ENCODE data around the gene TBC1D24.

TBC1D24 gene

DNA sequence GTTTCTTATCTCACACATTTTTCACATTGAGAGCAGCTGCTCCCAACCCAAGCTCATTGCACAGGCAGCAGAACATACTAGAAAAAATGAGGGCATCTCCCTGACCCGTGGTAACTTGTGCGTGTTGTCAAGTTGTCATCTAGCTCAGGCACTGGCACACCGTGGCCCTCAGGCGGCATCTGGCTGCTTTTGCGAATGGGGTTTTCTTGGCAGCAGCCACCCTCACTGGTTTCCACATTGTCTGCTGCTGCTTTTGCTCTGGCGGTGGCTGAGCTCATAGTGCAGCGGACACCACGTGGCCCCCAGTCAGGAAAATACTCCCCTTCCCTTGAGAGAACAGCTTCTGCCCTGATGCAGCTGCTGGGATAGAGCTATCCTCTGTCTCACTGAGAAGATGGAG is 24.4 kb upstream of the TBC1D24 start:
- no peak for DNase-seq (ENCODE audit: low spot score)

DNA sequence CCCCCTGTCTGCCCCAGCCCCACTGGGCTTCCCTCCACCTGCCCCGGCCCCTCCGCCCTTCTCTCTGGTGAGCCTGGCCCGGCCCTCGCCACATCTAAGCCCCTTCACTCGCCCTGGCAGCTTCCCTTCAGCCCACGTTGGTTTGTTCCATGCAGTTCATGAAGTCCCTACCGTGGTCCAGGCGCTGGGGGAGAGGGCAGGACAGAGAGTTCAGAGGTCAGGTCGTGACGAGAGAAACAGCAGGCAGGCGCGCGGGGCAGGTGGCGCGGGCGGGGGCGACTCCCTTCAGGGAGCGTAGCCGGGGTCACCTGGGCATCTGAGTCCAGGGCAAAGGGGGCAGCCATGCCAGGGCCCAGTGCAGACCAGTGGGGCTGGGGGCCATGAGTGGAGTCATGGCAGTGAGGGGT is 23.9 kb upstream of the TBC1D24 start:
- no peak for DNase-seq (ENCODE audit: low spot score)

DNA sequence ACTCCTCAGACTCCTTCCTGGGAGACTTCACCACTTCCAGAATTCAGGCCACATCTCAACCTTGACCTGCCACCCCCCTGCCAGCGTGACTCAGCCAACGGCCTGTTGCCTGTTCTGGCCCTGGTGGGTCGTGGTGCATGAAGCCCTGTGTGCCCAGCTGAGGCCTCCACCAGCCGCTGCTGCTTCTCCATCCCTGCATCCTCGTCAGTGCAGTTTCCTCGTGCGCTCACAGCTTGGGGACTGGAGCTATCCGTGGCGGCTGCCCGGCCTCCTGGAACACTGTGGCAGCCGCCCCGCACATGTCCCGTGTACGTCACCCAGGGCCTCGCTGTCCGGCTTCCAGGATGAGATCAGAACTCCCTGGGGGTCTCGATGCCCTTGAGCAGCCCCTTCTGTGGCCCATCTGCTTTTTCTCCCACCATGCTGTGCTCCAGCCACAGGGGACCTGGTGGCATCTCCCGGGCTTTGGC is 23.0 kb upstream of the TBC1D24 start:
- DNase-seq (ENCODE audit: low spot score) = no peak

DNA sequence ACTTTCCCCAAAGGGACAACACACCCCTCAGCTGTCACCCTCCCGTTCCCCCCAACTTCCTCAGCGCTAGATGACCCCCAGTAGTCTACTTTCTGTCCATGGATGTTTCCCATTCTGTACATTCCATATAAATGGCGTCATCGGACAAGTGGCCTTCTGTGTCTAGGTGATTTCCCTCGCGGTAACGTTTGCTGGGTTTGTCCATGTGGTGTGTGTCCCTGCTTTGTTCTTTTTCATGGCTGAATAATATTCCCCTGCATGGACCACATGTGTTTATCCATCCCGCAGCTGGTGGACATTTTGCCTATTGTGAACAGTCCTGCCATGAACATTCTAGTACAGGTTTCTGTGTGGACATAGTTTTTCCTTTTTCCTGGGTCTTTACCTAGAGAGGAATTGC is 22.3 kb upstream of the TBC1D24 start:
- DNase-seq (ENCODE audit: low spot score) = no peak

DNA sequence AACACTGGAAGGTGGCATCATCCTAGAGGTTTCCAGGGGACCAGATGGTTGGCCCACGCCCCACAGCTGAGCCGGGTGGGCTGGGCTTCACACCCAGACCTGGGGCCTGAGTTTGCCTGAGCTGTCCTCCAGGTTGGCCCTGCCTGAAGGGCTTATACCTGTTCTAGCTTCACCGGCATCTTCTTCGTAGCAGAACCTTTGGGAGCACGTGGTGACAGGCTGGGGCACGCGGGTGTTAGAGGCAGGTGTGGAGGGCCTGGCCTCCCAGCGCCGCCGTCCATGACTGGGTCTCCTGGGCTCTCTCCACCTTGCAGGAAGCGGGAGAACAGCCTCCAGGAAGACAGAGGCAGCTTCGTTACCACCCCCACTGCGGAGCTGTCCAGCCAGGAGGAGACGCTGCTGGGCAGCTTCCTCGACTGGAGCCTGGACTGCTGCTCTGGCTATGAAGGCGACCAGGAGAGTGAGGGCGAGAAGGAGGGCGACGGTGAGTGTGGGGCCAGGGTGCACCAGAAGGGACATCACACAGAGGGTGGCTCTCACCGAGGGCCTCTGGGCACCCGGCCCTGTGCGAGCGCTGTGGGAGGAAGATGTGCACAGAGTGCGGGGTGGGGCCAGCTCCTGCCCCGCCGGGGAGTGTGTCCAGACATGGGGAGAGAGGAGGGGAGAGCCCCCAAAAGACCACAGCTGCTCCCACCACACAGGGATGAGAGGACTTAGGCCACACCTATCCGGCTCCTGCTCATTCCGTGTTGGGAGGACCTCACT is 19.7 kb upstream of the TBC1D24 start:
- DNase-seq (ENCODE audit: low spot score) = no peak

DNA sequence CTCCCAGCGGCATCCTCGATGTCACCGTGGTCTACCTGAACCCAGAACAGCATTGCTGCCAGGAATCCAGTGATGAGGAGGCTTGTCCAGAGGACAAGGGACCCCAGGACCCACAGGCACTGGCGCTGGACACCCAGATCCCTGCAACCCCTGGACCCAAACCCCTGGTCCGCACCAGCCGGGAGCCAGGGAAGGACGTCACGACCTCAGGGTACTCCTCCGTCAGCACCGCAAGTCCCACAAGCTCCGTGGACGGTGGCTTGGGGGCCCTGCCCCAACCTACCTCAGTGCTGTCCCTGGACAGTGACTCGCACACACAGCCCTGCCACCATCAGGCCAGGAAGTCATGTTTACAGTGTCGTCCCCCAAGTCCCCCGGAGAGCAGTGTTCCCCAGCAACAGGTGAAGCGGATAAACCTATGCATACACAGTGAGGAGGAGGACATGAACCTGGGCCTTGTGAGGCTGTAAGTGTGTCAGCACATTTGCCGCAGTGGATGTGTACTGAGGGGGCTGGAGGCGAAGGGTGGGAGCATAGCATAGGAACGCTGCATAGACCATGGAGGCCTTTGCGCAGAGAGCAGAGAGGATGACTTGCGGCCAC is 18.3 kb upstream of the TBC1D24 start:
- no peak for DNase-seq (ENCODE audit: low spot score)

DNA sequence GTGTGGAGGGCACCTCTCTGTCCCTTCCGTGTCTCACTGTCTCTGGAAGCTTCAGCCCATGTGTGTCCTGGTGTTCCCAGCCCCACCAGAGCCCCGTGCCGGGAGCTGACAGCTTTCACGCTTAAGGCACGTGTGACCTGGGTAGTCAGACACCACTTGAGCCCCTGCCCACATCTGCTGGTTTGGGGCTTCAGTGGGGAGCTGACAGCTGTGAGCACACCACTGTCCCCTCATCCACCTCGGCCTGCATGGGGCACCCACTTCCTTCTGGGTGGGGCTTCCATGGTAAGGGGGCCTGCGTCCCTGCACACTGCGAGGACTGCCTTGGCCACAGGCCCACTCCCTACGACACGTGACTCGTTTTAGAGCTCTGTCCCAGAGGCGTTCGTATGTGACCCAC is 17.7 kb upstream of the TBC1D24 start:
- no peak for DNase-seq (ENCODE audit: low spot score)

DNA sequence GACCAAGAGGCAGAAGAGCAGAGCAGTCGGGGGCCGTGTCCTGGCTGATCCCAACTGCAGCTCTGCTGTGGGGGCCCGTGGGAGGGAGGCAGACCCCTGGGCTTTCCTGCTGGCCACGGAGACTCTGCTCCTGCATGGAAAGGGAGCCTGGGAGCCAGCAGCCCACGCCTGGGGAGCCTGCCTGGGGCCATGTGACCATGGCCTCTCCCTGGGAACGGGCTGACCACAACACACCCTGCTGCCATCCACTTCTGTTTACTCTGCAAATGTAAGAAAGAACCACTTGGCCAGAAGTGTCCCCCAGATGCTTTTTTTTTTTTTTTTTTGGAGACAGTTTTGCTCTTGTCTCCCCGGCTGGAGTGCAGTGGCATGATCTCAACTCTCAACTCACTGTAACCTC is 17.0 kb upstream of the TBC1D24 start:
- DNase-seq (ENCODE audit: low spot score) = no peak

DNA sequence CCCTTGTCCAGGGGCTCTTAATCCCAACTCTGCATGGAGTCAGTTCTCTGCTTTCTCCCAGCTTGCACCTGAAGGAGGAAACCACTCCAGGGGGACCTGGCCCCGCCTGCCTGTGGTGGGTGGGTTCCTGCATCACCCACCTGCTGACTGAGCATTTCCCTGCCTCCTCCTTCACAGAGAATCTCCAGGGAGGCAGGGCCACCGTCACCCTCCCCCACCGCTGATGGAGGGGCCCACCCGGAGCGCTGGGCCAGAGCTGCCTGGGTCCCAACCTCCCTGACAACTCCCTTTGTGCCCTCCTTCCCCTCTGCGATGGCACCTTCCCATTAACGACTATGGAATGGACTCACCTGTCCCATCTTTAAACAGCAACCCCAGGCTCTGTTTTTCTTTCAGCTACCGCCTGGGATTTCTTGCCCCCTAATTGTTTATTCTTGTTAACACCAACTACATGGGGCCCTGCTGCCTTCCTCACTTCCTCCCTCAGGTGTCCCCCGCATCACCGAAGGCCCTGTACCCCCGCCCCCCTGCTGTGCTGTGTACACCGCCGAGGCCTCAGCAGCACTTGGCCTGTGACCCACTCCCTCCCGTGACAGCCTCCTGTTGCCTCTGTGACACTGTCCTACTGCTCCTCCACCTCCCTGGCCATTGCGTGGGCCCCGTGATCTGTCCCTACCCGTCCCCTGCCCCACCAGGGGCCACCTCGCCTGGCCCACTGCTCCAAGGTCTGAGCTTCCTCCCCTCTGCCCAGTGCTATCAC is 15.9 kb upstream of the TBC1D24 start:
- DNase-seq (ENCODE audit: low spot score) = no peak

DNA sequence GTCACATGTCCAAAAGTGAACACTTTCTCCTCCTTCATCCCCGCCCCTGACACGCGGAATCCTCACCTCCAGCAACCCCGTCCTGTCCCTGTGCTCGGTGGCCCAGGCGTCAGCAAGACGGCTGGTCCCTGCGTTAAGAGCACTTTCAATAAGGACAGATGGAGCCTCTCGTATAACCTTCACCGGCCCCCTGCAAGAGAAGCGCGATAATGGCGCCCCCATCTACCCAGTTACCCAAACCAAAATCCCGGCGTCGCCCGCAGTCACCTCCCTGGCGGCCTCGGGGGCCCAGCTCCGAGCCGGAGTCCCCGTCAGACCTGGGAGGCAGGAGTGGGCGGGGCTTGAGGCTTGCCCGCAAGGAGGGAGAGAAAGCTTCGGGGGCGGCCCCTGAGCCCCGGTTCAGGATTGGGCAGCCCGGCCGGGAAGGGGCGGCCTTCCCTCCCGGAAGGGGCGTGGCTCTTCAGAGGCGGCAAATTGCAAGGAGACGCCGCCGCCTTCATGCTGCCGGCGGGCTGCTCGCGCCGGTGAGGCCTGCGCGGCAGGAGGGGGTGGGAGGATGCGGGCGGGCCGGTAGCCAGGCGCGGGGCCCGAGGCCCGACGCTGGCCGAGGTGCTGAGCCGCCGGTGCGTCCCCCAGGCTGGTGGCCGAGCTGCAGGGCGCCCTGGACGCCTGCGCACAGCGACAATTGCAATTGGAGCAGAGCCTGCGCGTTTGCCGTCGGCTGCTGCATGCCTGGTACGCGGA is 15.1 kb upstream of the TBC1D24 start, which contains the start of gene TEDC2:
TEDC2 (plus strand) TSS at position 463 of the 744 bp plus-strand sequence; CDS start at position 499, 36 bp downstream.
- DNase-seq (ENCODE audit: low spot score) = peak; percentile 96

DNA sequence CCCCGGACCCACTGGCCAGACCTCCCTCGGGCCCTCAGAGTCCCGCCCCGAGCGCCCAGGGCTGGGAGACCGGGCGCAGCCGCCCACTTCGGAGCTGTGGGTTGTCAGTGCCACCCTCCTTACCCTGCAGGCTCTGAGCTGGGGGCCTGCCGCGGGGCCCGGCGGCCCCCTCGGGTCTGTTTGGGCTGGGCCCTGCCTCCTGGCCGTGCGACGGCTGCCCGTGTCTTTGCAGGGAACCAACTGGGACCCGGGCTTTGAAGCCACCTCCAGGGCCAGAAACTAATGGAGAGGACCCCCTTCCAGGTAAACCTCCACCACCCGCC is 14.6 kb upstream of the TBC1D24 start:
- no peak for DNase-seq (ENCODE audit: low spot score)

DNA sequence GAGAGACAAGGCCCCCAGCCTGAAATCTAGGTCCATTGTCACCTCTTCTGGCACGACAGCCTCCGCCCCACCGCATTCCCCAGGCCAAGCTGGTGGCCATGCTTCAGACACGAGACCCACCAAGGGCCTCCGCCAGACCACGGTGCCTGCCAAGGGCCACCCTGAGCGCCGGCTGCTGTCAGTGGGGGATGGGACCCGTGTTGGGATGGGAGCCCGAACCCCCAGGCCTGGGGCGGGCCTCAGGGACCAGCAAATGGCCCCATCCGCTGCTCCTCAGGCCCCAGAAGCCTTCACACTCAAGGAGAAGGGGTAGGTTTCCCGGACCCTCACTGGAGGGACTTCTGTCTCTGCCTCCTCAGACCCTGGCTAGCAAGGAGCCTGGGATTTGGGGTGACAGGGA is 14.0 kb upstream of the TBC1D24 start:
- no peak for DNase-seq (ENCODE audit: low spot score)

DNA sequence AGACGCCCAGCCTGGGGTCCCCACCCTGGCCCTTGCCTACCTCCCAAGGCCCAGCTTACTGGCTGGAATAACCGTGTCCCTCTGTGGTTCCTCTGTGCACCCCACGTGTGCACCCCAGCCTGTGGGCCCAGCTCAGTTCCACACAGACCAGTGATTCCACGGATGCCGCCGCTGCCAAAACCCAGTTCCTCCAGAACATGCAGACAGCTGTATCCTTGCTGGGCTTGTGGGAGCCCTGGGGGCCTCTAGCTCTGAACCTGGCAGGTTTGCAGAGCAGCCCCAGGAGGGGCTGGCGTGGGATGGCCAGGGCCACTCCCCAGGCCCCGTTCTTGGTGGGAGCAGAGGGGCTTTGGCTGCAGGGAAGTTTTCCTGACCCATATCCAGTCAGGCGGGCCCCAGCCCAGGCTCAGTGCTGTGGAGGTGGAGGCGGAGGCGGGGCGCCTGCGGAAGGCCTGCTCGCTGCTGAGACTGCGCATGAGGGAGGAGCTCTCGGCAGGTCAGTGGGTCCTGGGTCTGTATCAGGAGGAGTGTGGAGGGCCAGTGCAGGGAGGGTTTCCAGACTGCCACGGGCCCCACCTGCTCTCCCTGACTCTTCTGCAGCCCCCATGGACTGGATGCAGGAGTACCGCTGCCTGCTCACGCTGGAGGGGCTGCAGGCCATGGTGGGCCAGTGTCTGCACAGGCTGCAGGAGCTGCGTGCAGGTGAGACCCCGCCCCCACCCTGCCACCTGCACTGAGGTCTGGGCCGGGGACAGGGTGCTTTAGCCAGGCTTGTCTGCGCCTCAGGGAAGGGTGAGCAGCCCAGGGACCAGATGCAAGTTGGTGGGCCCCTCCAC is 12.7 kb upstream of the TBC1D24 start:
- DNase-seq (ENCODE audit: low spot score) = no peak

DNA sequence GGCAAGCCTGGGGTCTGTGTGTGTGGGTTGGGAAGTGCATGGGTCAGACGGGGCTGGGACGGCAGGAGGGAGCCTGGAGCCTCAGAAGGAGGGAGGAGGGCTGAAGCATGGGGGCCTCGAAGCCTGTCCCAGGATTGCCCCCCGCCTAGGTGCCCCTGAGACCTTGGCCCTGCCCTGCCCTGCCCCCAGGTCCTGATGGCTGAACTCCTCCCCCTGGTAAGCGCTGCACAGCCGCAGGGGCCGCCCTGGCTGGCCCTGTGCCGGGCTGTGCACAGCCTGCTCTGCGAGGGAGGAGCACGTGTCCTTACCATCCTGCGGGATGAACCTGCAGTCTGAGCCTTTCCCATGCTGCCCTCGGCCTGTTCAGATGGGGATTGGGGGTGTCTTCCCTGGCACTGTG is 10.6 kb upstream of the TBC1D24 start:
- DNase-seq (ENCODE audit: low spot score) = no peak

DNA sequence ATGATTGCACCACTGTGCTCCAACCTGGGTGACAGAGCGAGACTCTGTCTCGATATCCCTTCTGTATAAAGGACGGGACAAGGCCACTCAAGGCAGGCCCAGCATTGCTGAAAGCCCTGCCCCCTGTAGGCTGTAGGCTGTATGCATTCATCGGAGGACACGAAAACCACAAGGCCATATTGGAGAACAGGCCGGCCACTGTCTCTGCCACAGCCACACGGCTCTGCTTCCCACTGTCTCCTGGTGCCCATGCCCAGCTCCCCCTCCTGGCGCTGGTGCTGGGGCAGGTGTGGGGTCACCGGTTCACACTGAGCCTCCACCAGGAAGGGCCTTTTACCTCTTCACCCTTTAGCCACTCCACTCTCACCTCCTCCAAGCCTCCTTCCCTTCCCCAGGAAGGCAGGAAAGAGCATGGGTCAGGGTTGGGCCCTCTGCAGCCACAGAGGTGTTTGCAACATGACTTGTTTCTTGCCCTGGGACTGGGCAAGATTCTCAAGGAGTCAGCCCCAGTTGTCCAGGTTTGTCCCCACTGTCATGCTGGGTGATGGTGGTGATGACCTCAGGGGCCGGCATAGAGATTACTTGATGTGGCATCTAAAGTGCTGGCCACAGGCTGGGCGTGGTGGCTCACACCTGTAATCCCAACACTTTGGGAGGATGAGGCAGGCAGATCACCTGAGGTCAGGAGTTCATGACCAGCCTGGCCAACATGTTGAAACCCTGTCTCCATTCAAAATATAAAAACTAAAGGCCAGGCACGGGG is 9.1 kb upstream of the TBC1D24 start:
- DNase-seq (ENCODE audit: low spot score) = no peak

DNA sequence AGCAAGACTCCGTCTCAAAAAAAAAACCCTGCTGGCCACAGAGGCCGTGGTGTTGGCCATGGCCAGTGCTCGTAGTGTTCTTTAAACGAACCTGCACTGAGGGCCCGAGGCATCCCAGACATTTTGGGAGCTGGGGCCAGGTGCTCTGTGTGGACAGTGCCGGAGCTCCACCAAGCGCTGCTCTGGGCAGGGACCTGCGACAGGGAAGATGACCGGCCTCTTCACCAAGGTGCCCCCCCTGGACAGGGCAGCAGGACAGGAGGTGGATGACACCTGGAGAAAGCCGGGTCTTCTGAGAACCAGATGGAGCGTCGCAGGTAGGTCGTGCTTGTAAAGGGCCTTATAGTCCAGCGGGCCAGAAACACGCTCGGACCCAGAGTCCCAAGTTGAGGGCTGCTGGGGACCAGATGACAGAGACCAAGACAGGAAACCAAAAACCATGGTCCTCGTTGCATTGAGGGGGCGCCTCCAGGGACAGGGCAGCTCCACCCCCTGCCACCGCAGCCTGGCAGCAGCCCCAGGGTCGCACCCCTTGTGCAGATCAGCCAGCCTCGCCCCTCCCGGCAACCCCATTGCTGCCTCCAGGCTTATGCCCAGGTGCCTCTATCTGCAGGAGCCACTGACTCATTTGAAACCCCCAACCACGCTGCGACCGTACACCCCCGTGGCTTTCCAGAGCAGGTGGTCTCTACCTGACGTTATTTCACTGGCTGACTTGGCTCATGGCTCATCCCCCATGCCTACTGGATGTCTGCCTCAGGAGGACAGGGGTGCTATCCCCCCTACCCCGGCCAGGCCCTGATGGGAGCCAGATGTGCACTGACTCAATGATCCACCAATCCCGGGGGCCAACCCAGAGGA is 8.0 kb upstream of the TBC1D24 start:
- DNase-seq (ENCODE audit: low spot score) = no peak

DNA sequence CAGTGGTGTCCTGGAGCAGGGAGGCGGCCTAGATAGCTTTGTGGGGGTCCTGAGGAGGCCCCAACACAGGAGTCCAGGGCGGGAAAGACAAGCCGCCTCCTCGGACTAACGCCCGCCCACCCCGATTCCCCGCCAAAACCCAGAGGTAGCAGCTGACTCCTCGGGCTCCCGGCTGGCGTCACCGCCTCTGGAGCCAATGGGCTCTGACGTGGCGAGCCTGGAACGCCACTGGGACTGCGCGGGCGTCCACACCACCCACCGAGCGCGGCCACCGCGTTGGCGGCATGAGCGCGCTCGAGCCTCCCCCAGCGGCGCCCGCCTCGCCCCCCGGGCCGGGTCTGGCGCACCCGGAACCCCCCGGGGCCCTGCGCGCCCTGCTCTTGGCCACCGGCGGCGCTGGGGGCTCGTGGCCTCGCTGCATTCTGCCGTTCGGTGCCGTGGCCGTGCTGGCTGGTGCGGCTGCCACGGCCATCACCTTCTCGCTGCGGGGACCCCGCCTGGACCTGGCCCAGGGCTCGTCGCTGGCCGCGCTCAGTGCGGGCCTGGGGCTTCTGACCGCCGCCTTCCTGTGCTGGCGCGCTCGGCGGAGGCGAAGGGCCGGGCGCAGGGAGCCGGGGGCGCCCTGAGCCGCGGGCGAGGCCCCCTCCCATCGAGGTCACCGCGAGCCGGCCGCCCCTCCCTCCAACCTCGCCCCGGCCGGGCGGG is 7.2 kb upstream of the TBC1D24 start:
- DNase-seq (ENCODE audit: low spot score) = peak; percentile 73

DNA sequence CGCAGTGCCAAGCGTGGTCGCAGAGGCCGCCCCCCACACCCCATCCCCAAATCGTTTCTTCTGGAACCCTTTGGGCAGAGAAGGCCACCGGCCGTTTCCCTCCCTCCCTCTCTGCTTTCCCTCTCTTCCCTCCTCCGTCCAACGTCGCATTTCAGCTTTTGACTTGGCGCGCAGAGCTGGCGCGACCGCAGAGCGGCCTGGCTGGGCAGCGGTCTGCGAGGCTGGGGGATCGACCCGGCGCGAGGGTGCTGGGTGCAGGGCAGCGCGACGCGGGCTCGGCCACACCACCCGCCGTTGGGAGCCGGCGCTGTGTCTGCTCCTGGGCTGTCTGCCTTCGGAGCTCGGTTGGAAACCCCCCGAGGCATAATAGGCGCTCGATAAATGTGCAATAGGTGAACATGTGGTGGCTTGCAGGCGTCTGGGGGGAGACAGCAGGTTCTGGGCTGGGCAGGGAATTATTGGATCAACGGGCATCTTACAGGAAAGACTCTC is 6.6 kb upstream of the TBC1D24 start:
- DNase-seq (ENCODE audit: low spot score) = no peak

Data from LoVo (cell line).